K562 (cell line): ENCODE data around the gene TNFAIP3. TPM values are rescaled to one million over a fixed set of nuclear protein-coding genes. Genes with fewer than 3 reads are reported as not detected.

Experiments used
- DIDO1 ChIP-seq: fragments of 450-650 bp; IDR thresholded peaks from 2 replicates; pipeline ENCODE4 v1.6.1; 2016; ENCODE audit warnings: low read depth, missing biosample characterization, missing genetic modification characterization
- NFE2 ChIP-seq: IDR thresholded peaks from 2 replicates; pipeline ENCODE4 v1.6.1; 2014; ENCODE audit warnings: antibody characterized with exemption, low read depth
- XRCC5 ChIP-seq: fragments of 200-400 bp; formaldehyde crosslinking; IDR thresholded peaks from 2 replicates; pipeline ENCODE4 v1.6.1; 2017; ENCODE audit warnings: low read depth, mild to moderate bottlenecking, low read length
- polyA plus RNA-seq, 8 experiments: library from polyadenylated mRNA; depleted of rRNA in 4 of 8; stranded (reverse) in 5 of 8; unstranded in 3 of 8; fragments of >200 nt; fragmentation: Nextera tagmentation in 2 of 8; fragmentation: Illumina TruSeq in 1 of 8; extraction: Ambion mirVana in 2 of 8; extraction: Trizol in 1 of 8; gene quantifications; 2 replicates each; pipeline versions ENCODE4 v1.2.1 to v1.2.3, GENCODE V29; 2011 to 2014; ENCODE audit warnings: inconsistent platforms in 1 of 8, missing spikeins in 1 of 8
- total RNA-seq, 7 experiments: library from RNA; depleted of rRNA in 6 of 7; stranded (reverse); fragments of >200 nt in 6 of 7; fragmentation: Illumina TruSeq in 2 of 7; extraction: Trizol in 2 of 7; gene quantifications; 2 replicates each; pipeline versions ENCODE4 v1.2.1 to v1.2.3, GENCODE V29; 2011 to 2021; ENCODE audit warnings: low replicate concordance in 1 of 7
- TF ChIP-seq, protein P1 (sequence below): fragments of 450-650 bp; formaldehyde crosslinking; conservative IDR thresholded peaks from 2 replicates; pipeline ENCODE4 v1.4.0; 2022; ENCODE audit warnings: mild to moderate bottlenecking, missing genetic modification characterization
- TF ChIP-seq, protein P2 (sequence below): fragments of 250-450 bp; sonication (Bioruptor Pico); IDR thresholded peaks from 2 replicates; pipeline ENCODE4 v1.4.0; 2020; ENCODE audit warnings: mild to moderate bottlenecking, moderate library complexity

TNFAIP3 gene
- total and polyA plus RNA-seq, 9 of the 15 experiments (the other 6 are each of a cell fraction or from before 2014, with no cell fraction given) = 0.79 to 17.0 (median 6.4) TPM

DNA sequence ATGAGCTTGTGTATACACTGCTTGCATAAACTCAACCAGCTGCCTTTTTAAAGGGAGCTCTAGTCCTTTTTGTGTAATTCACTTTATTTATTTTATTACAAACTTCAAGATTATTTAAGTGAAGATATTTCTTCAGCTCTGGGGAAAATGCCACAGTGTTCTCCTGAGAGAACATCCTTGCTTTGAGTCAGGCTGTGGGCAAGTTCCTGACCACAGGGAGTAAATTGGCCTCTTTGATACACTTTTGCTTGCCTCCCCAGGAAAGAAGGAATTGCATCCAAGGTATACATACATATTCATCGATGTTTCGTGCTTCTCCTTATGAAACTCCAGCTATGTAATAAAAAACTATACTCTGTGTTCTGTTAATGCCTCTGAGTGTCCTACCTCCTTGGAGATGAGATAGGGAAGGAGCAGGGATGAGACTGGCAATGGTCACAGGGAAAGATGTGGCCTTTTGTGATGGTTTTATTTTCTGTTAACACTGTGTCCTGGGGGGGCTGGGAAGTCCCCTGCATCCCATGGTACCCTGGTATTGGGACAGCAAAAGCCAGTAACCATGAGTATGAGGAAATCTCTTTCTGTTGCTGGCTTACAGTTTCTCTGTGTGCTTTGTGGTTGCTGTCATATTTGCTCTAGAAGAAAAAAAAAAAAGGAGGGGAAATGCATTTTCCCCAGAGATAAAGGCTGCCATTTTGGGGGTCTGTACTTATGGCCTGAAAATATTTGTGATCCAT, 15.3 kb downstream of the TNFAIP3 start (continued):
- TF ChIP-seq, protein P1, sequence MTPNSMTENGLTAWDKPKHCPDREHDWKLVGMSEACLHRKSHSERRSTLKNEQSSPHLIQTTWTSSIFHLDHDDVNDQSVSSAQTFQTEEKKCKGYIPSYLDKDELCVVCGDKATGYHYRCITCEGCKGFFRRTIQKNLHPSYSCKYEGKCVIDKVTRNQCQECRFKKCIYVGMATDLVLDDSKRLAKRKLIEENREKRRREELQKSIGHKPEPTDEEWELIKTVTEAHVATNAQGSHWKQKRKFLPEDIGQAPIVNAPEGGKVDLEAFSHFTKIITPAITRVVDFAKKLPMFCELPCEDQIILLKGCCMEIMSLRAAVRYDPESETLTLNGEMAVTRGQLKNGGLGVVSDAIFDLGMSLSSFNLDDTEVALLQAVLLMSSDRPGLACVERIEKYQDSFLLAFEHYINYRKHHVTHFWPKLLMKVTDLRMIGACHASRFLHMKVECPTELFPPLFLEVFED (CRISPR knock-in tag) = no peak
- TF ChIP-seq, protein P2, sequence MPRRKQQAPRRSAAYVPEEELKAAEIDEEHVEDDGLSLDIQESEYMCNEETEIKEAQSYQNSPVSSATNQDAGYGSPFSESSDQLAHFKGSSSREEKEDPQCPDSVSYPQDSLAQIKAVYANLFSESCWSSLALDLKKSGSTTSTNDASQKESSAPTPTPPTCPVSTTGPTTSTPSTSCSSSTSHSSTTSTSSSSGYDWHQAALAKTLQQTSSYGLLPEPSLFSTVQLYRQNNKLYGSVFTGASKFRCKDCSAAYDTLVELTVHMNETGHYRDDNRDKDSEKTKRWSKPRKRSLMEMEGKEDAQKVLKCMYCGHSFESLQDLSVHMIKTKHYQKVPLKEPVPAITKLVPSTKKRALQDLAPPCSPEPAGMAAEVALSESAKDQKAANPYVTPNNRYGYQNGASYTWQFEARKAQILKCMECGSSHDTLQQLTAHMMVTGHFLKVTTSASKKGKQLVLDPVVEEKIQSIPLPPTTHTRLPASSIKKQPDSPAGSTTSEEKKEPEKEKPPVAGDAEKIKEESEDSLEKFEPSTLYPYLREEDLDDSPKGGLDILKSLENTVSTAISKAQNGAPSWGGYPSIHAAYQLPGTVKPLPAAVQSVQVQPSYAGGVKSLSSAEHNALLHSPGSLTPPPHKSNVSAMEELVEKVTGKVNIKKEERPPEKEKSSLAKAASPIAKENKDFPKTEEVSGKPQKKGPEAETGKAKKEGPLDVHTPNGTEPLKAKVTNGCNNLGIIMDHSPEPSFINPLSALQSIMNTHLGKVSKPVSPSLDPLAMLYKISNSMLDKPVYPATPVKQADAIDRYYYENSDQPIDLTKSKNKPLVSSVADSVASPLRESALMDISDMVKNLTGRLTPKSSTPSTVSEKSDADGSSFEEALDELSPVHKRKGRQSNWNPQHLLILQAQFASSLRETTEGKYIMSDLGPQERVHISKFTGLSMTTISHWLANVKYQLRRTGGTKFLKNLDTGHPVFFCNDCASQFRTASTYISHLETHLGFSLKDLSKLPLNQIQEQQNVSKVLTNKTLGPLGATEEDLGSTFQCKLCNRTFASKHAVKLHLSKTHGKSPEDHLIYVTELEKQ (CRISPR knock-in tag) = no peak
- no peak for TF ChIP-seq DIDO1 (tag)
- no peak for TF ChIP-seq NFE2
- no peak for TF ChIP-seq XRCC5
